ENCODE results near the gene FAM83D.
"Not testable (repeated sequence)": the region's sequence is repeated elsewhere in the genome, so short reads cannot be mapped to it uniquely, and the experiment has no call there.

Gene FAM83D

DNA sequence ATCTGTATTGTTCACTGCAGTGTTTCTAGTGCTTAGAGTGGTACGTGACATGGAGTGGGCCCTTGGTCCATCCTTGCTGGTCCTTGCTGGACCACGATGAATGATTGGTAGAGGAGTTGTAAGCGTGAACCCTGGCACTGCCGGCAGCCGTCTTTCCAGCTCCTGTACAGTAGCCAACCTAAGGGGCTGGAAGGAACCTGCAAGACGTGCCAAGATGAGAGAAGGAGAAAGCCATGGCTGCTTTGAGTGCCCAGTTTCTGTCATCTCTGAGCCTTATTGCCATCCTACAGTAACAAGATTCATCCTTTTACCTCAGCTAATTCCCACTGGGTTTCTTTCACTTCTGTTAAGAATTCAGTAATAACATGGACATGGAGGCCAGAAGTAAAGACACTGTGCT is 41.9 kb downstream of the FAM83D start:
- DNase-seq (ENCODE audit: low spot score), result no peak

- no peak for DNase-seq (ENCODE audit: low spot score)
Observed at GRCh38 chr20:38969708-38970107, 43.5 kb downstream of the FAM83D start.

DNA sequence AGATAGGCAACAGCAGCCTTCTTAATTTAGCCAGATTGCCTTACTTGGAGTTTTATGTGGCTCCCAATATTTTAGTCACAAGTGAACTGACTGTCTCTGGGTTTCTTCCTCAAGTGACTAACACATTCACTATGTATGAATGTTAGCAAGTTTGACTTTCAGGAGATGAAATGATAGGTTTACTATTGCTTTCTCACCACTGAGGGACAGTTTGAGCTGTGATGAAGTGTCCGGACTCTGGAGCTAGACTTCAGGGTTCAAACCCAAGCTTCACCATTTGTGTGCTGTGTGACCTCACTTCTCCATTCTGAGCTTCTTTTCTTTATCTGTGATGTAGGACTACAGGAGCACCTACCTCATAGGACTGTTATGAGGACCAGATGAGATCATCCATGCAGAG is 44.1 kb downstream of the FAM83D start:
- DNase-seq (ENCODE audit: low spot score), result no peak

GRCh38 chr20:38973107-38973506 is 46.9 kb downstream of the FAM83D start:
- no peak for DNase-seq (ENCODE audit: low spot score)

- no peak for DNase-seq (ENCODE audit: low spot score)
Observed at GRCh38 chr20:38973645-38974044, 47.4 kb downstream of the FAM83D start.

DNA sequence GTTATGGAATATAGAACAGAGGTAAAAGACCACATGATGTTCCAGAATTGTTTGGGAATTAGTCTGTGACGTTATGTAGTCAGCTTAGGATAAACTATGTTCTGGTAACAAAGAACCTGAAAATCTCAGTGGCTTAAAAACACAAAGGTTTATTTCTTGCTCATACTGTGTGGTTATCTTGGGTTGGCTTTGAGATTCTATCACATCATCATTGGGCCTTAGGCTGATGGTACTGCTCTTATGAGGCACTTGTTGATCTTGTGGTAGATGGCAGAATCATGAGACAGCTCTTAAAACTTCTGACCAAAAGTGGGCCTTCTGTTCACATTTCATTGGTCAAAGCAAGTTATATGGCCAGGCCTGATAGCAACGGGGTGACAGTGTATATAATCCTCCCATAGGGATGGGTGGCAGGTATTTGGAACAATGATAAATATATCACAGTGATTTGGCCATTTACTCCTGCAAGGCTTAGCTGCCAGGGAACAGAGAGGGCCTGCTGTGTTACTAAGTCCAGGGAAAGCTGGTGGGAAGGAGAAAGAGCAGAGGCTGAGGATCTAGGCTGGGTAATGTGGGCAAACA is 49.4 kb downstream of the FAM83D start:
- DNase-seq (ENCODE audit: low spot score), result no peak

DNA sequence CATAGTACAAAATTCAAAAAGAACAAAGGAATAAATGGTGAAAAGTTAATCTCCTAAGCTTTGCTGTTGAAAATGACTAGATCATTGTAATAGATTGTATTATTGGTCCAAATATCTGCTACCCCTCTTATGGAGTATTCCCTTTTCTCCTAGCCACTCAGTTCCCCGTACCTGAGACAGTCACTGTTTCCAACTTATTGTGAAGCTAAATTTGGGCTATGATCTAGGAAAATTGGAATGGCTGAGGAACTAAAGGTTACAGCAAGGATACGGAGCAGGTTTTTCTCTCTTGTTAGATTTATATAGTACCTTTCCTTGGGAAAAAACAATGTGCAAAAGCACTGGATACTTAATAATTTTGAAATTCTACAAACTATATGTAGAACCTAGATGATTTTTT is 53.2 kb downstream of the FAM83D start:
- no peak for DNase-seq (ENCODE audit: low spot score)

DNA sequence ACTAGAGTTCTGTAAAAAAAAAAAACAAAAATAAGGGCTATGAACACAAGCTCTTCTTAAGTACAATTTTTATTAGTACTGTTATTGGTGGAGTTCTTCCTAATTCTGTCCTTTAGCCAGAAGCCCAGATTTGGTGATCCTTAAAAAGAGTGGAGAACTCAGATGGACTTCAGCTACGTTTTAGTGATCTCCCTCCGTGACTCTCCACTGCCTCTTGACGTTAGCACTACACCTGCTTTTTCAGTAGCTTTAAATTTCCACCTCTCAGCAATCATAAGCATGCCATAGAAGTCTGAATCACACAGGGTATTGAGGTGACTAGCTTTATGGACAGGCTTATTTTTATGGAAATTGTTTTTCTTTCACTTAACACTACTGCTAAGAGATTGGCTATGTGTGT is 53.6 kb downstream of the FAM83D start:
- DNase-seq (ENCODE audit: low spot score), result no peak

- DNase-seq (ENCODE audit: low spot score), result no peak
Observed at GRCh38 chr20:38982291-38982690, 56.1 kb downstream of the FAM83D start.

GRCh38 chr20:38985060-38985459 is 58.8 kb downstream of the FAM83D start:
- DNase-seq (ENCODE audit: low spot score), result no peak

GRCh38 chr20:38985603-38986170 is 59.5 kb downstream of the FAM83D start:
- no peak for DNase-seq (ENCODE audit: low spot score)

GRCh38 chr20:38986663-38987062 is 60.4 kb downstream of the FAM83D start:
- DNase-seq (ENCODE audit: low spot score), result no peak

GRCh38 chr20:38987777-38988176 is 61.6 kb downstream of the FAM83D start:
- peak; percentile 77 for DNase-seq (ENCODE audit: low spot score)

- no peak for DNase-seq (ENCODE audit: low spot score)
Observed at GRCh38 chr20:38990728-38991127, 64.5 kb downstream of the FAM83D start.

DNA sequence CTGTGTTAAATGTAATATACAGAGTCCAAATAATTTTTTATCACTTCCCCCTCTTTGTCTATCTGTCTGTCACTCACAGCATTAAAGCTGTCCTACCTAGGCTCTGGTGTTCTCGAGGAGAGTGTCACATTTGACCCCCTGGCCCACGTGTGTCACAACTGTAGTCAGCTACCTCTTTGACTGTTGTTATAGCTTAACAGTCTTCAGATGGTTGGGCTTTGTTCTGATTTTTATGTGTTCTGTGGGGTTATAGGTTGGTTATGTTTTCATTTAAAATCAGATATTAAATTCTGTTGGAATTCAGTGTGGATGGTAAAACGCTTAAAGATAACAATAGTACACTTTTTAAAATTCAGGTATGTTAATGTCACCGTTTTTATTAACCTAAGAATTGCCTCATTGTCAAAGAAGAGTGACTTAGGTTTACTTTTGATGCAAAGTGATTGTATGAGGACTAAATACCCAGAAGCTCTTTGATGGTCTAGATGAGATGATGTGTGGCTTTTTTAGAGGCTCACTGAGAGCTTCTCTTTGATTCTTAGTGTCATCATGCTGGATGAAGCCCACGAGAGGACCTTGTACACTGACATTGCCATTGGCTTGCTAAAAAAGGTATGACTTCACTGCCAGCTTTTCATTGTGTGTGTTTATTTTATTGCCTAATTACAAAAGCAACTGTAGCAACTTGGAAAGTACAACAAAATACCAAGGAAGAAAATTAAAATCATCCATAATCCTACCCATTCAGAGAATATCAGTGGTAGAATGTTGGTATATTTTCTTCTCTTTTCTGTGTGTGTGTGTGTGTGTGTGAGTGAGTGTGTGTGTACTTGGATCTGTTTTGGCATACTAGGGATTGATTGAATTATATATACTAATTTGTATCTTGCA is 65.8 kb downstream of the FAM83D start:
- DNase-seq (ENCODE audit: low spot score), result no peak

- DNase-seq (ENCODE audit: low spot score), result no peak
Observed at GRCh38 chr20:38995536-38996044, 69.4 kb downstream of the FAM83D start.

DNA sequence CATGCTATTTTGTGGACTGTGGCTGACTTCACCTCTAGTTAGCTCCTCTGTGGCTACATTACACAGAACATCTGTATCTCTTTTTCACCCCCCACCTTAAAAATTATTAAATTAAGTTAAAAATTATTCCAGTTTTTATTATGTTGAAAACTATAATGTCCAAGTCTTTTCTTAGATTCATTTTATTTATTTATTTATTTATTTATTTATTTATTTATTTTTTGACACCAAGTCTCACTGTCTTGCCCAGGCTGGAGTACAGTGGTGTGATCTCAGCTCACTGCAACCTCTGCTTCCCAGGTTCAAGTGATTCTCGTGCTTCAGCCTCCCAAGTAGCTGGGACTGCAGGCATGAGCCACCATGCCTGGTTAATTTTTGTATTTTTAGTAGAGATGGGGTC is 70.6 kb downstream of the FAM83D start:
- DNase-seq (ENCODE audit: low spot score), result not testable (repeated sequence)

DNA sequence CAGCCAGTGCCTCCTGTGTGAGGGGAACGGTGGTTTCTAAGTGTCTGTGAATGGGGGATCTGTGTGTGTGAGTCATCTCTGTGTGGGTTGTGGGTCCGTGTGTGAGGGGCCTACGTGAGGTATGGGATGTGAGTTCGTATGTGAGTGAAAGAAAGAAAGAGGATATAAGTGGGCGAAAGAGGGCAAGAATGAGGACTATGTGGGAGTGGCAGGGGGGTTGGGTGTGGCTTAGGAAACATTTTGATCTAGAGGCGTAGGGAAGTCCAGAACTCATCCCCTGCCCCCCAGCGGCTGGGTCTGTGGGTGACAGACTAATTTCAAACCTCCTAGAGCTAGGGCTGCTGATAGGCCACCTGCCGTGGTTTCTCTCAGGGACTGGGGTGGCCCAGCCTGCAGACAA is 71.4 kb downstream of the FAM83D start:
- DNase-seq (ENCODE audit: low spot score), result peak; percentile 47

DNA sequence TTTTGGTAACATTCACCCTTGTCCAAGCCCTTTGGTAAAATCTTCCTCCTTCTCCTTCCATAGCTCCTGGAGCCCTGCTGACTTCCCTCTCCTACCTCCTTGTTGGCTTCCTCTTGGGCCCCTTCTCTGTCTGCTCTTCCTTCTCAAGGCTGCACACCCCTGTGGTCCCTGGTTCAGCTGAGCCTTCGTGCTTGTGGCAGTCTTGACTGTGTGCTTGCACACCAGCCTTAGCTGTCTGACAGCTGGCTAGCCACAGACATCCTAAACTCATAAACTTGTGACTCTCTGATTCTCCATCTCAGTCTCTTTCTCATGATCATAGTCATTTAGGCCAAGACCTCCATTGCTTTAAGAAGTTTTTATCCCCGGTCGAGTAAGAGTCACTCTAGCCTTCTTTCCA is 73.0 kb downstream of the FAM83D start:
- no peak for DNase-seq (ENCODE audit: low spot score)

DNA sequence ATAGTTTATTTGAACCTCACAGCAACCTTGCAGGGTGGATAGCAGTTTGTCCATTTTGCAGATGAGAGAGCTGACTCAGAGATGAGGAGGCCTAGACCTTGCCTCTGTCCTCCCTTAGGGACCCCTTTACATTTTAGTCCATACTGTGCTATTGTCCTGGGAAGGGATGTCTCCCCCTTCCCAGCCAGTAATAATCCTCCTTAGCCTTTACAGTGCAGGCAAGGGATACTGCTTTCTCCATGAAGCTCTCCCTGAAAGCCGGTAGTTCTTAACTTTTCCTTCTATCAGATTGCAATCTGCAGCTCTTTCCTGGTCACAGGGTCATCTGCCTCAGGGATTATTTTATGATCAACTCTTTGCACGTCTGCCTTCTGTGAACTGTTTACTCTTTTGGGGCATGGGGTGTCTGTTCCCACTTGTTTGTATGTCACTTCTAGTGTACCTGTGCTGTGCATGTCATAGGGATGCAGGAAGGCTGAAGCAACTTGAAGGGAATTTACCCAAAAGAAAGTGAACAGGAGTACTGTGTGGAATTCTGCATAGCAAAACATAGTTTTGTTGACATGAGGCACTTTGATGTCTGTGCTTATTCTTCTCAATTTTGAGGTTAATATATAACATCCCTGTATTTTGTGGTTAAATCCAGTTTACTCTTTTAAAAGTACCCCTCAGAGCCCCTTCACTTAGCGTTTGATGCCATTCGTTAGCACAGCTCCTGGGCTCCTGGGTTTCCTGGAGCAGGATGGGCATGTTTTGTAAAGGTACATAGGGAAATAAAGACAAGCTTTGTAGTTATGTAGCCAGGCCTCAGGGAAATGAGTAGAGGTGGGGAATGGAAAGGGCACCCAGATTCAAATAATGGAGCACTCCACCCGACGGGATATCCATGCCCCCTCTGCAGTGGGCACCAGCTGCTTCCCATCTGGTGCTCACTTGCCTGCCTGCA is 74.0 kb downstream of the FAM83D start:
- DNase-seq (ENCODE audit: low spot score), result no peak
